Naive thymus-derived CD8-positive, alpha-beta T cell (primary cell): ENCODE measurements around the gene PIK3C2B. TPM values are rescaled to one million over a fixed set of nuclear protein-coding genes. Genes with fewer than 3 reads are reported as not detected.

ENCODE experiments used
- ATAC-seq, 2 donors: fragments of 150-1000 bp; cut with Tn5 transposase in 1 of 2; sonication (Bioruptor Pico), chemical (Tn5 transposase) in 1 of 2; 1 replicate in 1 of 2; 2 replicates in 1 of 2; pipeline ENCODE4 v1.10.0; 2021; ENCODE audit warnings: mild to moderate bottlenecking in 2 of 2, moderate library complexity in 2 of 2
- POLR2A ChIA-PET: fragments of 350-600 bp; sonication (Branson Sonifier 250); formaldehyde crosslinking; loops from one replicate; lab custom pipeline; 2021; ENCODE audit warnings: antibody characterized with exemption; lab: Charles Lee
- DNase-seq, 10 donors: peaks; one replicate each; pipeline versions ENCODE4 v3.0.0 to v3.0.0-alpha.2; 2020 to 2022
- H3K27ac Mint-ChIP-seq, 10 donors: one replicate each; pipeline ENCODE4 v1.8.0; 2020 to 2022; ENCODE audit warnings: mild to moderate bottlenecking in 10 of 10, mixed read lengths in 10 of 10, moderate library complexity in 4 of 10, inconsistent platforms in 1 of 10
- H3K27me3 Mint-ChIP-seq, 5 donors: one replicate each; pipeline ENCODE4 v1.8.0; 2021 to 2022; ENCODE audit warnings: mixed read lengths in 5 of 5
- H3K36me3 Mint-ChIP-seq, 3 donors: one replicate each; pipeline ENCODE4 v1.8.0; 2020 to 2022; ENCODE audit warnings: mixed read lengths in 3 of 3, mild to moderate bottlenecking in 2 of 3, inconsistent platforms in 1 of 3
- H3K4me1 Mint-ChIP-seq, 4 donors: one replicate each; pipeline ENCODE4 v1.8.0; 2021 to 2022; ENCODE audit warnings: mixed read lengths in 4 of 4
- H3K4me3 Mint-ChIP-seq, 10 donors: one replicate each; pipeline ENCODE4 v1.8.0; 2020 to 2022; ENCODE audit warnings: mild to moderate bottlenecking in 10 of 10, mixed read lengths in 10 of 10, moderate library complexity in 6 of 10, inconsistent platforms in 1 of 10
- H3K9me3 Mint-ChIP-seq, 9 donors: one replicate each; pipeline ENCODE4 v1.8.0; 2020 to 2022; ENCODE audit warnings: mixed read lengths in 9 of 9, mild to moderate bottlenecking in 3 of 9, inconsistent platforms in 1 of 9, moderate library complexity in 1 of 9
- polyA plus RNA-seq, 3 donors: library from polyadenylated mRNA; unstranded; fragments of 300-500 nt; fragmentation: Illumina TruSeq; gene quantifications; one replicate each; pipeline ENCODE4 v1.2.3, GENCODE V29; 2021
- total RNA-seq, 8 experiments: library from RNA in 2 of 8; stranded (reverse) in 2 of 8; gene quantifications; one replicate each; pipeline ENCODE4 v1.2.3 and lab custom pipeline; 2021 to 2026

Gene PIK3C2B
- total and polyA plus RNA-seq, 5 experiments from 2014 or later: 1.3 to 40.1 (median 2.6) TPM

DNA sequence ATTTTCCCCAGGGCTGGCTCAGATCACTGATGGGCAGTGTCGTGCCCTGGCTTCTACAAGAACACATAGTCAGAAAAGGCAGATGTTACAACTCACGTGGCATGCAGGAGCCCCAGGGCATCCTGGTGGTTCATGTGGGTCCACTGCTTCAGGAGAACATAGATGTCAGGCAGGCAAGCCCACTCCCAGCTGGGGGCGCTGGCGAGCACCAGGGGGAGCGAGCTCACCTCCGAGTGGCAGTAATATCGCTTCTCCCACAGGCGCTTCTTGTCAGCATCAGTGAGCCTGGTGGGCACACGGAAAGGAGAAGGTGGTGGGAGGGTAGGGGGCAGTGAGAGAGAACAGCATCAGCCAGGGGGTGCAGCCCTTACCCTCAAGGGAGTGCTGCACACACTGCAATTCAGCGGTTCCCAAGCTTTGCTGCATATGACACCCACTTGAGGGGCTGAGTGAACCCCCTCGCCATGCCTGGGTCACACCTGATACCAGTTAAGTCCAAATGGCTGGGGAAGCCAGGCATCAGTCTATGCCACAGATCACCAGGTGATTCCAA is 48.7 kb downstream of the PIK3C2B start:
- no peak overlapping the region for H3K4me3 Mint-ChIP-seq
- POLR2A ChIA-PET: interaction anchor here (0.9 to 4.4 kb wide), 7 partner anchors 36 to 67 kb away, joined by 4 to 26 read pairs (median 6); partner anchors contain the start of gene PIK3C2B
- peaks cover 7 to 39% (median 8%) of the 10 kb centered on the region in 4 donors for H3K4me1 Mint-ChIP-seq
- peaks cover 0 to 80% (median 30%) of the 10 kb centered on the region in 3 donors for H3K36me3 Mint-ChIP-seq
- peak overlapping the region in 6 of 10 donors; percentile 77 to 97 (median 92) for H3K27ac Mint-ChIP-seq
- ATAC-seq (peak; percentile 15 to 41), DNase-seq (peak in 7 of 10 donors; percentile 12 to 44 (median 29))
- no peaks in the 10 kb centered on the region for H3K9me3 Mint-ChIP-seq
- H3K27me3 Mint-ChIP-seq: no peaks in the 10 kb centered on the region

Other genes with a start within 250 kb of the PIK3C2B start
- gene PLEKHA6, start 134.9 kb downstream of the PIK3C2B start, total RNA-seq: 1 to 10 TPM; 1.2 to 2.0 TPM
- under 1 TPM in 1 of 3 donors, not detected in 2; 0.02 TPM for gene PLEKHA6, start 134.9 kb downstream of the PIK3C2B start, polyA plus RNA-seq
- 10 to 100 TPM; 80.7 to 87.3 TPM for gene PPP1R15B, start 83.0 kb downstream of the PIK3C2B start, total RNA-seq
- 10 to 100 TPM; 14.2 to 20.8 (median 17.7) TPM for gene PPP1R15B, start 83.0 kb downstream of the PIK3C2B start, polyA plus RNA-seq
- gene MDM4, start 21.6 kb upstream of the PIK3C2B start, total RNA-seq: 100 to 1,000 TPM; 243 to 272 TPM
- 10 to 100 TPM; 10.0 to 23.1 (median 10.7) TPM for gene MDM4, start 21.6 kb upstream of the PIK3C2B start, polyA plus RNA-seq
- gene LRRN2, start 190.9 kb upstream of the PIK3C2B start, total RNA-seq: not detected
- under 1 TPM in 1 of 3 donors, not detected in 2; 0.03 TPM for gene LRRN2, start 190.9 kb upstream of the PIK3C2B start, polyA plus RNA-seq